Fibroblast of skin of right biceps (primary cell): ENCODE data around the gene PEX13.
"Not testable (repeated sequence)": the region's sequence is repeated elsewhere in the genome, so short reads cannot be mapped to it uniquely, and the experiment has no call there.

Source experiments
- DNase-seq: peaks from one replicate; pipeline ENCODE4 v3.0.0-alpha.2; 2013

The PEX13 gene

GRCh38 chr2:61009355-61009754 lies 8.2 kb upstream of the PEX13 start:
- no peak for DNase-seq

- peak; percentile 12 for DNase-seq
These were observed 5.8 kb upstream of the PEX13 start for GRCh38 chr2:61011678-61012077.

- peak; percentile 87 for DNase-seq
These were observed 5.2 kb upstream of the PEX13 start for GRCh38 chr2:61012303-61012702.

GRCh38 chr2:61013382-61013781 lies 4.1 kb upstream of the PEX13 start:
- no peak for DNase-seq

- no peak for DNase-seq
These were observed 2.8 kb upstream of the PEX13 start for GRCh38 chr2:61014763-61015162.

GRCh38 chr2:61015976-61016375 lies 1.5 kb upstream of the PEX13 start:
- DNase-seq: no peak

- no peak for DNase-seq
These were observed 1.0 kb upstream of the PEX13 start for GRCh38 chr2:61016392-61017002.

- DNase-seq: peak; percentile 75
These were observed 441 bp upstream of the PEX13 start for GRCh38 chr2:61017003-61017555.

GRCh38 chr2:61018318-61018755 lies 817 bp downstream of the PEX13 start:
- no peak for DNase-seq

- DNase-seq: no peak
These were observed 1.3 kb downstream of the PEX13 start for GRCh38 chr2:61018798-61019197.

- no peak for DNase-seq
These were observed 3.7 kb downstream of the PEX13 start for GRCh38 chr2:61021228-61021660.

GRCh38 chr2:61023670-61024069 lies 6.2 kb downstream of the PEX13 start:
- no peak for DNase-seq

GRCh38 chr2:61029533-61029932 lies 12.0 kb downstream of the PEX13 start:
- no peak for DNase-seq

GRCh38 chr2:61034592-61034991 lies 17.1 kb downstream of the PEX13 start:
- DNase-seq: not testable (repeated sequence)

GRCh38 chr2:61036643-61037042 lies 19.1 kb downstream of the PEX13 start:
- not testable (repeated sequence) for DNase-seq

- no peak for DNase-seq
These were observed 25.3 kb downstream of the PEX13 start for GRCh38 chr2:61042807-61043206.

- no peak for DNase-seq
These were observed 27.1 kb downstream of the PEX13 start for GRCh38 chr2:61044636-61045035.

GRCh38 chr2:61045226-61045625 lies 27.7 kb downstream of the PEX13 start:
- no peak for DNase-seq

GRCh38 chr2:61045999-61046398 lies 28.5 kb downstream of the PEX13 start:
- DNase-seq: no peak

GRCh38 chr2:61055557-61055956 lies 38.0 kb downstream of the PEX13 start:
- no peak for DNase-seq

- no peak for DNase-seq
These were observed 40.0 kb downstream of the PEX13 start for GRCh38 chr2:61057562-61057961.

GRCh38 chr2:61059382-61059781 lies 41.9 kb downstream of the PEX13 start:
- DNase-seq: no peak

GRCh38 chr2:61065714-61066709 lies 48.5 kb downstream of the PEX13 start, which contains the start of gene SANBR:
SANBR (plus strand) TSS chr2:61065871; CDS start chr2:61070351, 4,480 bp downstream.
- peak; percentile 86 for DNase-seq

GRCh38 chr2:61074100-61074499 lies 56.6 kb downstream of the PEX13 start:
- no peak for DNase-seq
